Mucosa of gallbladder (tissue), 1 donor: Measurements from ENCODE around the gene CCND1. TPM values are rescaled to one million over a fixed set of nuclear protein-coding genes. Genes with fewer than 3 reads are reported as not detected.
A peak's percentile ranks its signal among the peaks of the same experiment; 100 is the strongest.

Experiments
- DNase-seq: peaks from one replicate; pipeline ENCODE4 v3.0.0-alpha.2; 2020; ENCODE audit warnings: low spot score
- total RNA-seq: library from RNA; stranded (reverse); gene quantifications from one replicate; pipeline ENCODE4 v1.2.1, GENCODE V29; 2021
- donor health status: DM: no; HTN: no; CAD: no.

CCND1 gene
- total RNA-seq, 1 donor from 2014 or later, result 181 TPM

DNA sequence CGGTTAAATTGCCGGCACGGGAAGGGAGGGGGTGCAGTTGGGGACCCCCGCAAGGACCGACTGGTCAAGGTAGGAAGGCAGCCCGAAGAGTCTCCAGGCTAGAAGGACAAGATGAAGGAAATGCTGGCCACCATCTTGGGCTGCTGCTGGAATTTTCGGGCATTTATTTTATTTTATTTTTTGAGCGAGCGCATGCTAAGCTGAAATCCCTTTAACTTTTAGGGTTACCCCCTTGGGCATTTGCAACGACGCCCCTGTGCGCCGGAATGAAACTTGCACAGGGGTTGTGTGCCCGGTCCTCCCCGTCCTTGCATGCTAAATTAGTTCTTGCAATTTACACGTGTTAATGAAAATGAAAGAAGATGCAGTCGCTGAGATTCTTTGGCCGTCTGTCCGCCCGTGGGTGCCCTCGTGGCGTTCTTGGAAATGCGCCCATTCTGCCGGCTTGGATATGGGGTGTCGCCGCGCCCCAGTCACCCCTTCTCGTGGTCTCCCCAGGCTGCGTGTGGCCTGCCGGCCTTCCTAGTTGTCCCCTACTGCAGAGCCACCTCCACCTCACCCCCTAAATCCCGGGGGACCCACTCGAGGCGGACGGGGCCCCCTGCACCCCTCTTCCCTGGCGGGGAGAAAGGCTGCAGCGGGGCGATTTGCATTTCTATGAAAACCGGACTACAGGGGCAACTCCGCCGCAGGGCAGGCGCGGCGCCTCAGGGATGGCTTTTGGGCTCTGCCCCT lies 529 bp upstream of the CCND1 start:
- DNase-seq, result no peak

DNA sequence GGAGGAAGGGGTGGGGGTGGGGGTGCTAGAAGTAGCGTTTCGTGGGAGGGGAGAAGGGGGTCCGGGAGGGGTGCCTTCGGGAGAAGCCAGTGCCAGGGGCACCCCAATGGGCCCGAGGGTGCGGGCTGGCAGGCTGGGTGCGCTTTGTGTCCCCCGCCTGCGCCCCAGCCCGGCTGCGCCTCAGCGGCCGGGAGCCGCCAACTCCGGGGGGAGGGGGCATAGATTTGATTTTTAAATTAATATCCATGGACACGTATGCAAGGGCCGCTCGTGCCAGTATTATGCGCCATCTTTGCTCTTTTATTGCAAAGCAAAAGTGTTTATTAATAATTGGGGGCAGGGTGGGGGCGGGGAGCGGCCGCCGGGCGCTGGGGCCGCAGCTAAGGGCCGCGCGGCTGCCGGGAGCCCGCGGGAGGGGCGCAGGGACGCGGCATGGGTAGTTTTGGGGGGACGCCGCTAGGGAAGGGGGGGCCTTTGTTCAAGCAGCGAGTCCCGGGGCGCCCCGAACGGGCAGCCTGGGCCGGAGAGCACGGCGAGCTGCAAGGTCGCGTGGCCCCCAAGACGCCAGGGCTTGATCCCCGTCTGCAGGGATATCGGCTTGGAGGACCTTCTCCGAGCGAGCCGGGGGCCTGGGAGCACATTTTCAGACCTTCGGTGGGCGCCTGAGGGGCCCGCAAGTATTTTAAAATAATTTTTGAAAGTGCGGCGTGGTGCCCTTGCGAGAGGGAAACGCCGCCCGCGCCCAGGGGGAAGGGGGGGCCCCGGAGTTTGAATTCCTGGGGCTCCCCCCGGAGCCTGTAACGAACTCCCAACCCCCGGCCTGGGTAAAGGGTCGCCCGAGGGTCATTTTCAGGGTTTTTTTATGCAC lies 959 bp downstream of the CCND1 start:
- DNase-seq, result no peak

GRCh38 chr11:69642549-69642912 lies 1.6 kb downstream of the CCND1 start:
- DNase-seq, result no peak

DNA sequence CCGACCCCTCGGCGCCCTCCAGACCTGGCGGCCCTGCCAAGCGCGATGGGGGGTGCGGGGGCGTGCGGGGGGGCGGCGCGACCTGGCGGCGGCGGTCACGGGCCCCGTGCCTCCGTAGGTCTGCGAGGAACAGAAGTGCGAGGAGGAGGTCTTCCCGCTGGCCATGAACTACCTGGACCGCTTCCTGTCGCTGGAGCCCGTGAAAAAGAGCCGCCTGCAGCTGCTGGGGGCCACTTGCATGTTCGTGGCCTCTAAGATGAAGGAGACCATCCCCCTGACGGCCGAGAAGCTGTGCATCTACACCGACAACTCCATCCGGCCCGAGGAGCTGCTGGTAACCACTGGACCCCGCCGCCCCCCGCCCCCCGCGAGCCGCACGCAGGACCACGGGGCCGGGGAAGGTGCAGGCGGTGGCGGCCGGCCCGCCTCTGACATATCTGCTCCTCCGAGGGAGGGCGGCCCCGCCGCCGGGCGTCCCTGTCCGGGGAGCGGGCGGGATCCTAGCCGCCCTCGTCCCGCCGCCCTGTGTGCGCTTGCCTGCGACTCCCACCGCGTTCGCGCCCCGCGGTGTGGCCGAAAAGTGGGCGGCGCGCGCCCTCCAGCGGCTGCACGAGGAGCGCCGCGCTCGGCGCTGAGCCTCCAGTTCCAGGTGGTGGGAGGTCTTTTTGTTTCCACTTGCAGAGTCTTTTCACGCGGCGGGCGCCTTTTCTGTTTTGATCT lies 2.1 kb downstream of the CCND1 start:
- peak; percentile 77 for DNase-seq

DNA sequence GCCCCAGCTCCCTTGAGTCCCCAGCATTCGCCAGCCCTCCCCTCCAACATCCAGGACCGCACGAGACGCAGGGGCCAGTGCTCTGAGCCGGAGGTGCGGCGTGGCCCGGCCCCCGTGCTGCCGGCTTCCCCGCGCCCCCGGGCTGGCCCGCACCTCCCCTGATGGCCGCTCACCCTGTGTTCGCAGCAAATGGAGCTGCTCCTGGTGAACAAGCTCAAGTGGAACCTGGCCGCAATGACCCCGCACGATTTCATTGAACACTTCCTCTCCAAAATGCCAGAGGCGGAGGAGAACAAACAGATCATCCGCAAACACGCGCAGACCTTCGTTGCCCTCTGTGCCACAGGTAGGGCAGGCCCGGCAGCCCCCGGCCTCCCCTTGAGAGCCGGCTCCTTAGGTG lies 2.7 kb downstream of the CCND1 start:
- no peak for DNase-seq

DNA sequence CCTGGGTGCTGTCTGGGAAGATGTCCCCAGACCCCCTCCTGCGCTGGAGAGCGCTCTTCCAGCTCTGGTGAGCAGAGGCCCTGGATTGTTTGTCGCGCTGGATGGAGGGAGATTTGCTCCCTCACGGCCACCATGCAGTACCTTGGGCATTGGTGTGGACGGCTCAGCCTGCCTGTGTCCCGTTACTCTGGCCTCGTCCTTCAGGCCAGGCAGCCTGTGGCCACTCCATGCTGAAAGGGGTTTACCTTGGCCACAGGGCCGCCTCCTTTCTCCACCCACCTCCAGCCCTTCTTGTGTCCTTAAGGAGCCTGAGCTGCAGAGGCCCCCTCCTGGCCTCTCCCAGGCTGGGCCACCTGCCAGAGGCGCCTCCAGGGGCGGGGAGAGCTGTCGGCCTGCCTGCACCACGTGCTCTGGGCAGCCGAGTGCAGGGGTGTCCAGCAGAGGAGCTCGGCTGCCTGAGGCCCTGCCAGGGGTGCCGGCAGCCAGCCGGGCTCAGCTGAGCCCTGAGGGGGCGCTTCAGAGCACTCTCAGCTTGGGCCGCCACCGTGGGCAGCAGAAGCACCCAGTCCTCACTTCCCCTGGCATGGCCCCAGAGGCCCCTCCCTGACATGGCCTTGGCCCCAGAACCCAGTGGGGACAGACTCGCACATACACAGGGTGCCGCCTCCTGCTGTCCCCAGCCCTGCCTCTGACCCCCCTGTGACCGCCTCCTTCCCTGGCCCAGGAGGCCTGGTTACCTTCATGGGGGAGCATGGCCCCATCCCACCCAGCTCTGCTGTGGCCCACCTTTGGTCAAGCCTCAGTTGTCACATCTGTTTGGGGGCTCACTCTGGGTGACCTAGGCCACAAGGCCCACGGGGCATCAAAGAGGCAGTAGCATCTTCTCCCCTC lies 3.4 kb downstream of the CCND1 start:
- DNase-seq, result peak; percentile 81

GRCh38 chr11:69644962-69645675 lies 4.2 kb downstream of the CCND1 start:
- no peak for DNase-seq

GRCh38 chr11:69645801-69646492 lies 5.0 kb downstream of the CCND1 start:
- DNase-seq, result no peak

GRCh38 chr11:69646493-69647389 lies 5.8 kb downstream of the CCND1 start:
- no peak for DNase-seq

DNA sequence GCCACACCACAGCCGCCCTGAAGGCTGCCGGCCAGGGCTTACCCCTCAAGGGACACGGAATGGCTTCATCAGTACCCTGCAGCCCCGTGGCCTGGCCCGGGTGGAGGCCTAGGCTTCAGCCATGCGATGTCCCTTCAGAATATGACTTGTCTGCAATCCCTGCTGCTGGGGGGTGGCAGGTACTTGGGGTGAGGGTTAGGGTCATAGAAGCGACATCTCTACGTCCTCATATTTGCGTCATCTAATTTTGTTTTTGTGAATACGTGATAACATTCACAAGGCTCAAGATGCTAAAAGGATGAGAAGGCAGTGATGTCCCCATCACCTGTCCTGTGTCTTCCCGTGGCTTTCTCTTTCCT lies 6.4 kb downstream of the CCND1 start:
- no peak for DNase-seq

GRCh38 chr11:69647761-69648497 lies 7.0 kb downstream of the CCND1 start:
- no peak for DNase-seq

DNA sequence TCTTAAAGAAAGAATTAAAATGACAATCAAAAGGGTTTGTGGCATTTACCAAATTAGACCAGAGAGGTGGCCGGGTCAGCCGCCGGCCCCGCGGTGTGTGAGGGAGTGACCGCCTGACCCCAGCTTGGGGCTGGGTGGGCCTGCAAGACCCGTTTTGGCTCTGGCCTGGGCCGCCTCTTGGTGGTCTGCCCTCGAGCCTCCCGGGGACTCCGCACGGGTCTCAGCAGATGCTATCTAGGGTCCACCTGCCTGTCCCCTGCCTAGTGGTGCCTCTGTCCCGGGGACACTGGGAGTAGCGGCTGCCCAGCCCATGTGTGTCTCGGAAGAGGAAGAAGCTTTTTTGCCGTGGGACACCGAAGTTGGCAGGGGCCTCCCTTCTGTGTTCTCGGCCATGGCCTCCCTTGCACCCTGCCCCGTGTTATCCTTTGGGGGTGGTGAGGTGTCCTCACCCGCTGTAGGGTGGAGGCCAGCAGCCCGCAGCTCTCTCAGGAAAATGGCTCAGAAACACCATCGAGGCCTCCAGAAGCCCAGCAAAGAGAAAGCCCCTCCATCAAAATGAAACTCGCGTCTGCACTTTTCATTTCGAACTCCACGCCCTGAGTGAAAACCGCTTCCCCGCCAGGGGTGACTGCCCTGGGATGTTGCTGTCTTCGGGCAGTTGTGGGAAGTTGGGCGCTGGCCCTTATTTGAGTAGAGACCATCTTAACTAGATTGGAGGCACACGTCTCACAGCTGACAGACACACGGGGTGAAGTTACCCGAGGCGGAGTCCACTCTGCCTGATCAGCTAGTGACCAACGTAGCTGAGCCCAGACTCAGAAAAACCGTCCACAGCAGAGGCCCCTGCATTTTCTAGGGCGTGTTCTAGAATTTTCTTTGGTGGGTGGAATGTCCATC lies 8.0 kb downstream of the CCND1 start:
- DNase-seq, result no peak

DNA sequence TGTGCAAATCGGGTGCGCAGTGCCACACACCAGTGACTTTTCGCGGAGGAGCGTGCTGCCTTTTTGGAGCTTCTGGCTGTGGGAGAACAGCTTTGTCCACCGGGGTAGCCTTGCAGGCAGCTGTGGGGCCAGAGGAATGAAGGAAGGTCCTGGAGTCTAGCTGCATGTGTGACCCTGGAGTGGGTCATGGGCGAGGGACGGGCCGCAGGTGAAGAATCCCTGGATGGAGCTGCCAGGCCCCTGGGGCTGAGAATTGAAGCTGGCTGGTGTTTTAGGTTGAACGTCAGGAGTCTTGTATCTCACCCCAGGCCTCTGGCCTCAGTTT lies 8.6 kb downstream of the CCND1 start:
- no peak for DNase-seq

DNA sequence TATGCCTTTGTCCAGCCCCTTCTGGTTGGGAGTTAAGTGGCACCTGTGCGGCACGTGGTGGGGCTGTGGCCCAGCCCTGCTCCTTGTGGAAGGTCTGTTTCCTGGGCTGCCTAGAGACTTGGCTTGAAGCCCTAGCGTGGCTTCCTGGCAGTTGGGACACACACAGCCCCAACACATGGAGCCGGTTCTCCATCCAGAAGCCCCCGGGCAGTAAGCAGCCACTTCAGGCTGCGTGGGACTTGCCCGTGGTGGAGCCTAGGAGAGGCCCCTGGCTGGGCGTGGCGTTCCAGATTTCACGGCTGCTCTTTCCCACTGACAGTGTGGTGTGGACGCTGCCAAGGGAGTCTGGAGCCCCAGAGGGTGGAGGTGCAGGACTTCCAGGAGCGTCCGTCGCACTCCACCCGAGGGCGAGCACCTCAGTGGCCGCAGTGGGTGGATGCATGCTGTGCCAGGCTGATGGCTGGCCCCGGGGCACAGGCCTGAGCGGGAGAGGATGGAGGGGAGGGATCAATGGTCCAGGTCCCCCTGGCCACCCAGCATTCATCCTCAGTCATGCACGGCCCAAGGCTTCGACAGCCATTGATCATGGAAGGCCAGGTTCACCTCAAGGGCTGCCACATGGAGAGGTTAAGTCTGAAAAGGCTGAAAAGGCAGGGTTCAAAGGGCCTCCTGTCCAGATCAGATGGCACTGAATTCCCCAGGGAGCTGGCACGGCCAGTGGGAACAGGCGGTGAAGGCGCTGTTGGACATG lies 9.3 kb downstream of the CCND1 start:
- no peak for DNase-seq

GRCh38 chr11:69650832-69651344 lies 9.9 kb downstream of the CCND1 start:
- DNase-seq, result no peak

- DNase-seq, result no peak
These were observed 11.1 kb downstream of the CCND1 start for GRCh38 chr11:69651834-69652620.
